ENCODE data around the gene DNAJC7. TPM values are rescaled to one million over a fixed set of nuclear protein-coding genes. Genes with fewer than 3 reads are reported as not detected.
A peak's percentile ranks its signal among the peaks of the same experiment; 100 is the strongest.

The DNAJC7 gene
- total and polyA plus RNA-seq, 9 of the 15 experiments (the other 6 are each of a cell fraction or from before 2014, with no cell fraction given) = 85.8 to 262 (median 157) TPM

GRCh38 chr17:41959030-41959335 lies 58.3 kb downstream of the DNAJC7 start:
- no peak overlapping the region; the same call in 1 of the 2 replicates for H3K4me2 ChIP-seq (ENCODE audit: insufficient read depth, low read length)
- ChIA-PET POLR2A (interaction anchor here (0.6 to 3.0 kb wide), 8 partner anchors 10 to 545 kb away, joined by 3 to 9 read pairs (median 4); partner anchors contain the start of genes JUP and ODAD4), CTCF (ENCODE audit: low intra/inter-chr PET ratio) (interaction anchor here (1.5 to 1.8 kb wide), 2 partner anchors 29 to 220 kb away, joined by 9 to 14 read pairs; partner anchors contain the start of gene ODAD4)
- no peaks in the 10 kb centered on the region for H3K36me3 ChIP-seq (ENCODE audit: control insufficient read depth, insufficient read depth, low read length)
- TF ChIP-seq SFPQ (IDR thresholded peaks at IDR 0.05; ENCODE audit: low read depth, low read length) (no peak), FOSL1 (tag; conservative IDR thresholded peaks at IDR 0.05) (no peak), SIRT6 (IDR thresholded peaks at IDR 0.05; ENCODE audit: low read depth, low read length) (no peak), DDX20 (tag; IDR thresholded peaks at IDR 0.05; ENCODE audit: low read depth) (no peak), NCOA2 (IDR thresholded peaks at IDR 0.05; ENCODE audit: partially characterized antibody in 2 of 2) (no peak)
- H3K9me1 ChIP-seq (ENCODE audit: control insufficient read depth, insufficient read depth, low read length) = peaks cover 3% of the 10 kb centered on the region
- intact Hi-C loops (cut with micrococcal nuclease) = loop anchor here (1.0 to 5.0 kb wide), 4 partner anchors 28 to 221 kb away; partner anchors contain the start of genes ACLY and ODAD4
- no TSS peak for BruUV-seq (replicated peaks)
- H3K4me3 ChIP-seq = no peak overlapping the region
- no peak overlapping the region; a peak in 1 of 4 replicates for H3K9ac ChIP-seq (ENCODE audit: insufficient read depth in 1 of 2, low read depth in 2 of 2, low read length in 2 of 2)
- DNase-seq (ENCODE audit: extremely low read depth in 1 of 4, low spot score in 3 of 4) (no peak), FAIRE-seq (no peak), ATAC-seq (no peak)
- H3K79me2 ChIP-seq (ENCODE audit: control insufficient read depth, insufficient read depth, low read length) = no peaks in the 10 kb centered on the region
- WGBS (ENCODE audit: insufficient coverage, low coverage, missing lambda C conversion rate) = 92% methylated on average over 1 of the region's 2 CpGs
- H3K9me3 ChIP-seq (replicated peaks; ENCODE audit: control insufficient read depth, insufficient read depth, low read depth, low read length) = no peaks in the 10 kb centered on the region
- peaks cover 23 to 29% of the 10 kb centered on the region in 2 experiments for H3K4me1 ChIP-seq (replicated peaks in 1 of 2; ENCODE audit: control insufficient read depth in 2 of 2, insufficient read depth in 2 of 2, low read length in 2 of 2)
- H4K20me1 ChIP-seq (replicated peaks; ENCODE audit: control insufficient read depth, insufficient read depth, low read length) = no peaks in the 10 kb centered on the region
- H3K27ac ChIP-seq (ENCODE audit: extremely low read depth, low read depth, low read length) = no peak overlapping the region
- in situ Hi-C loops (cut with MboI) = loop anchor here (5.0 kb wide), 1 partner anchor 222 kb away; no protein-coding TSS in a partner anchor
- no peaks in the 10 kb centered on the region for H3K27me3 ChIP-seq (ENCODE audit: control insufficient read depth in 2 of 2, insufficient read depth in 2 of 2, low read length in 2 of 2)
- H2AFZ ChIP-seq (ENCODE audit: low read depth, low read length) = peak overlapping the region; percentile 98; the same call in 1 of the 2 replicates
